ENCODE measurements around the gene MGAT2. TPM values are rescaled to one million over a fixed set of nuclear protein-coding genes. Genes with fewer than 3 reads are reported as not detected.

MGAT2 gene
- total and polyA plus RNA-seq, 2 of the 4 experiments (the other 2 are of a cell fraction): 36.6 to 67.6 TPM

DNA sequence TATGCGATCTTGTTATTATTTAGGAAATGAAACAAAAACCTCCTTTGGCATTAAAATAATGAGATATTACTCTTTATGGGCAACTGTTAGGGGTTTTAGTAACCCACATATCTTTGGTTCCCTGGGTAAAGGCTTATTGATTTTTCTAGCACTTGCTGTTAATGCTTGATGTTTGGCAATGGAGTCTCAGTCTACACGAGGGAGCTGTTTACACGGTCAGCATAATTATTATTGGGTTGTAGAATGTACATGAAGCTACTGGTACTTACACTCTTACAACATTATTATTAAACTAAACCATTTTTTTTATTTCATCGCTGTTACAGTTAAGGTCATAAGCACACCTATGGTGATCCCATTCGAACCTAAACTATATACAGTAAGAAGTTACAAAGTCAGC, 46.6 kb upstream of the MGAT2 start:
- H4K8ac ChIP-seq (ENCODE audit: low read depth in 2 of 2, low read length in 2 of 2): no peak overlapping the region
- no peak overlapping the region for H4K91ac ChIP-seq (ENCODE audit: insufficient read depth, low read depth, low read length)
- TF ChIP-seq RCOR1 (IDR thresholded peaks at IDR 0.05; ENCODE audit: insufficient replicate concordance, low read length): no peak
- H3K27ac ChIP-seq (ENCODE audit: insufficient read depth, low read length): no peak overlapping the region
- no peak overlapping the region for H2BK15ac ChIP-seq (ENCODE audit: low read depth, low read length)
- intact Hi-C loops (cut with micrococcal nuclease): no loop called here
- no peak overlapping the region for H3K9ac ChIP-seq (ENCODE audit: low read depth, low read length)
- H2BK5ac ChIP-seq (ENCODE audit: low read depth, low read length, poor library complexity, severe bottlenecking): no peak overlapping the region
- H3K4me3 ChIP-seq (ENCODE audit: insufficient read depth, low read depth, low read length): no peak overlapping the region
- H2BK20ac ChIP-seq (ENCODE audit: low read depth, low read length): no peak overlapping the region
- no peaks in the 10 kb centered on the region for H3K9me1 ChIP-seq (ENCODE audit: insufficient read depth, low read length)
- no peak overlapping the region for H3K56ac ChIP-seq (ENCODE audit: extremely low read depth, insufficient read depth, low read length)
- WGBS, 2 experiments (ENCODE audit: extremely low coverage in 2 of 2, insufficient read length in 1 of 2): no CpG with 5 or more reads among the region's 5 CpGs
- H2AFZ ChIP-seq (replicated peaks; ENCODE audit: low read length, poor library complexity): no peak overlapping the region
- H3K4ac ChIP-seq (ENCODE audit: low read depth, low read length): no peak overlapping the region
- in situ Hi-C loops (cut with MboI; ENCODE audit: low sequenced_read_pairs): no loop called here
- dilution Hi-C loops (cut with HindIII; ENCODE audit: low sequenced_read_pairs, unreplicated experiment): no loop called here
- CTCF ChIA-PET: no interaction called here
- H3K36me3 ChIP-seq (ENCODE audit: control insufficient read depth, insufficient read depth, low read length): peaks cover 20% of the 10 kb centered on the region
- H2BK120ac ChIP-seq (ENCODE audit: low read depth, low read length): no peak overlapping the region
- H3K9me3 ChIP-seq (ENCODE audit: control insufficient read depth, insufficient read depth, low read length): no peaks in the 10 kb centered on the region
- BruUV-seq (replicated peaks): no TSS peak
- H2AK9ac ChIP-seq (replicated peaks; ENCODE audit: low read depth, low read length, poor library complexity): no peak overlapping the region
- H4K20me1 ChIP-seq (ENCODE audit: insufficient read depth, low read length): 0 out of 2 replicates have a peak, but pooled peaks cover 1% of the 10 kb centered on the region
- H3K27me3 ChIP-seq (ENCODE audit: control insufficient read depth, insufficient read depth, low read length): no peaks in the 10 kb centered on the region
- H3K18ac ChIP-seq (ENCODE audit: low read depth, low read length): no peak overlapping the region
- DNase-seq: no peak
- POLR2A ChIA-PET (ENCODE audit: unreplicated experiment): no interaction called here
- no peaks in the 10 kb centered on the region for H3K4me1 ChIP-seq (ENCODE audit: control insufficient read depth, insufficient read depth, low read length)
- H3K4me2 ChIP-seq (ENCODE audit: low read depth, low read length): no peak overlapping the region
- H4K5ac ChIP-seq (ENCODE audit: low read depth, low read length): no peak overlapping the region
- H3K14ac ChIP-seq (replicated peaks; ENCODE audit: low read depth, low read length): no peak overlapping the region
- H3K79me1 ChIP-seq (ENCODE audit: low read depth in 1 of 2, low read length in 2 of 2): peaks cover 0 to 11% of the 10 kb centered on the region in 2 experiments; a peak in 3 of 4 replicates
- no peak overlapping the region for H3K23ac ChIP-seq (ENCODE audit: low read depth, low read length)
- ATAC-seq (ENCODE audit: low read depth): no peak
- no peak overlapping the region for H2AK5ac ChIP-seq (ENCODE audit: low read depth, low read length)

All from IMR-90 (cell line).